ENCODE results near the gene ANKRD52. TPM values are rescaled to one million over a fixed set of nuclear protein-coding genes. Genes with fewer than 3 reads are reported as not detected.

The ANKRD52 gene
- total and polyA plus RNA-seq, 2 of the 8 experiments (the other 6 are each of a cell fraction or from before 2014, with no cell fraction given): 14.0 to 36.3 TPM

- FAIRE-seq: peak; percentile 57
- TF ChIP-seq, protein P1, sequence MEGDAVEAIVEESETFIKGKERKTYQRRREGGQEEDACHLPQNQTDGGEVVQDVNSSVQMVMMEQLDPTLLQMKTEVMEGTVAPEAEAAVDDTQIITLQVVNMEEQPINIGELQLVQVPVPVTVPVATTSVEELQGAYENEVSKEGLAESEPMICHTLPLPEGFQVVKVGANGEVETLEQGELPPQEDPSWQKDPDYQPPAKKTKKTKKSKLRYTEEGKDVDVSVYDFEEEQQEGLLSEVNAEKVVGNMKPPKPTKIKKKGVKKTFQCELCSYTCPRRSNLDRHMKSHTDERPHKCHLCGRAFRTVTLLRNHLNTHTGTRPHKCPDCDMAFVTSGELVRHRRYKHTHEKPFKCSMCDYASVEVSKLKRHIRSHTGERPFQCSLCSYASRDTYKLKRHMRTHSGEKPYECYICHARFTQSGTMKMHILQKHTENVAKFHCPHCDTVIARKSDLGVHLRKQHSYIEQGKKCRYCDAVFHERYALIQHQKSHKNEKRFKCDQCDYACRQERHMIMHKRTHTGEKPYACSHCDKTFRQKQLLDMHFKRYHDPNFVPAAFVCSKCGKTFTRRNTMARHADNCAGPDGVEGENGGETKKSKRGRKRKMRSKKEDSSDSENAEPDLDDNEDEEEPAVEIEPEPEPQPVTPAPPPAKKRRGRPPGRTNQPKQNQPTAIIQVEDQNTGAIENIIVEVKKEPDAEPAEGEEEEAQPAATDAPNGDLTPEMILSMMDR (IDR thresholded peaks at IDR 0.05; ENCODE audit: control extremely low read depth in 1 of 3, insufficient read depth in 1 of 3, low read depth in 1 of 3, low read length in 3 of 3): peak in 2 of 3 experiments; percentile 9 to 24; a peak in 2 of 4 replicates
- TF ChIP-seq KDM4A (IDR thresholded peaks at IDR 0.05; ENCODE audit: low read depth, low read length, severe bottlenecking) (peak; percentile 40), YY1 (IDR thresholded peaks at IDR 0.05; ENCODE audit: low read depth, low read length) (no peak), EZH2 (IDR thresholded peaks at IDR 0.05; ENCODE audit: low read depth, low read length, severe bottlenecking) (no peak), SIN3A (conservative IDR thresholded peaks at IDR 0.05 in 1 of 2, IDR thresholded peaks at IDR 0.05 in 1 of 2; ENCODE audit: low read depth in 1 of 2, low read length in 2 of 2) (peak in 1 of 2 experiments; percentile 54; a peak in 1 of 4 replicates), POLR2A (IDR thresholded peaks at IDR 0.05; ENCODE audit: control extremely low read depth in 1 of 2, low read depth in 2 of 2, low read length in 2 of 2) (peak; percentile 65 to 88), BRCA1 (IDR thresholded peaks at IDR 0.05; ENCODE audit: low read depth, low read length) (no peak), CREB1 (IDR thresholded peaks at IDR 0.05) (peak; percentile 89)
These were observed 36.2 kb downstream of the ANKRD52 start, which contains the start of gene RNF41 for GRCh38 chr12:56221757-56222530. Gene RNF41, minus strand, starts transcription at chr12:56221922. Its CDS starts 7,875 bp downstream, at chr12:56214047.

More at GRCh38 chr12:56221757-56222530, 36.2 kb downstream of the ANKRD52 start, which contains the start of gene RNF41:
- POLR2A ChIA-PET (ENCODE audit: partially characterized antibody): interaction anchor here (0.6 to 9.8 kb wide), 50 partner anchors 9 to 1298 kb away, joined by 3 to 203 read pairs (median 4); partner anchors contain the start of genes ANKRD52, CNPY2, COQ10A and DDIT3
- Histone ChIP-seq H3K27ac (ENCODE audit: low read depth, low read length) (peak within 1 kb of the TSS; percentile 86), H3K23me2 (ENCODE audit: low read depth, low read length) (peaks cover 22% of the 10 kb centered on the region), H4K8ac (ENCODE audit: extremely low read depth, insufficient read depth, low read length) (peak within 1 kb of the TSS; percentile 76), H3K27me3 (replicated peaks in 1 of 4; ENCODE audit: control insufficient read depth in 3 of 4, extremely low read depth in 1 of 4, insufficient read depth in 3 of 4, low read length in 3 of 4) (no peaks in the 10 kb centered on the region), H3K4ac (replicated peaks; ENCODE audit: insufficient read length, low read depth, low read length) (peak within 1 kb of the TSS; percentile 28), H2BK12ac (ENCODE audit: low read depth, low read length) (peak within 1 kb of the TSS; percentile 77; the same call in 1 of the 2 replicates), H3K4me2 (ENCODE audit: insufficient read depth in 1 of 2, low read depth in 2 of 2, low read length in 2 of 2) (peak within 1 kb of the TSS; percentile 85 to 100), H3K56ac (replicated peaks; ENCODE audit: insufficient read length, low read depth, low read length) (peak within 1 kb of the TSS; percentile 50), H3K79me2 (ENCODE audit: control insufficient read depth in 1 of 2, insufficient read depth in 2 of 2, low read length in 2 of 2) (peaks cover 0 to 25% of the 10 kb centered on the region in 2 experiments; a peak in 2 of 4 replicates), H3K4me3 (ENCODE audit: extremely low read depth in 1 of 4, insufficient read depth in 2 of 4, low read depth in 3 of 4, low read length in 4 of 4) (peak within 1 kb of the TSS; percentile 67 to 94 (median 86)), H3K36me3 (ENCODE audit: control insufficient read depth in 2 of 4, insufficient read depth in 4 of 4, low read length in 3 of 4) (peaks cover 0 to 4% (median 2%) of the 10 kb centered on the region in 4 experiments; a peak in 2 of 8 replicates), H4K20me1 (replicated peaks in 1 of 2; ENCODE audit: control insufficient read depth in 1 of 2, insufficient read depth in 2 of 2, low read length in 2 of 2) (peaks cover 0 to 4% of the 10 kb centered on the region in 2 experiments), H2BK20ac (ENCODE audit: low read length) (no peak within 1 kb of the TSS), H3K9ac (replicated peaks in 1 of 4; ENCODE audit: extremely low read depth in 1 of 4, low read depth in 3 of 4, low read length in 3 of 4) (peak within 1 kb of the TSS; percentile 66 to 94 (median 74)), H2BK15ac (ENCODE audit: low read length) (no peak within 1 kb of the TSS), H4K5ac (ENCODE audit: insufficient read length, low read depth, low read length) (peak within 1 kb of the TSS; percentile 65), H2AK5ac (ENCODE audit: low read depth, low read length) (peak within 1 kb of the TSS; percentile 85; the same call in 1 of the 2 replicates), H3K18ac (ENCODE audit: extremely low read depth, low read length) (peak within 1 kb of the TSS; percentile 94), H2BK120ac (replicated peaks; ENCODE audit: low read depth, low read length) (no peak within 1 kb of the TSS), H2AFZ (ENCODE audit: low read length) (0 out of 2 replicates have a peak within 1 kb of the TSS, but pooled peaks have one; percentile 72), H3K79me1 (ENCODE audit: low read depth, low read length) (peaks cover 10% of the 10 kb centered on the region), H4K91ac (replicated peaks; ENCODE audit: insufficient read length, low read length) (peak within 1 kb of the TSS; percentile 58), H3K23ac (ENCODE audit: insufficient read length) (no peak within 1 kb of the TSS), H3K9me3 (ENCODE audit: insufficient read depth in 2 of 2, low read depth in 1 of 2, low read length in 1 of 2) (no peaks in the 10 kb centered on the region), H2BK5ac (ENCODE audit: low read depth, low read length) (peak within 1 kb of the TSS; percentile 89), H3K4me1 (replicated peaks in 1 of 4; ENCODE audit: control insufficient read depth in 3 of 4, insufficient read depth in 4 of 4, low read length in 3 of 4) (peaks cover 3 to 13% (median 6%) of the 10 kb centered on the region in 4 experiments; a peak in 6 of 7 replicates), H3K14ac (ENCODE audit: insufficient read length) (no peak within 1 kb of the TSS)
- WGBS, 2 experiments (ENCODE audit: extremely low coverage in 1 of 2, insufficient coverage in 1 of 2, insufficient read length in 1 of 2, insufficient replicate concordance in 2 of 2, low coverage in 1 of 2, low lambda C conversion rate in 2 of 2, missing lambda C conversion rate in 1 of 2): 9% methylated on average over 41 of the region's 42 CpGs; no CpG with 5 or more reads in 1 of the 2 experiments
- CTCF ChIA-PET (ENCODE audit: partially characterized antibody): interaction anchor here (0.6 to 4.2 kb wide), 35 partner anchors 8 to 414 kb away, joined by 3 to 89 read pairs (median 5); partner anchors contain the start of genes ANKRD52, COQ10A, ERBB3 and MYL6
- DNase-seq (ENCODE audit: low read depth in 1 of 2, low spot score in 2 of 2): peak; percentile 89 to 98

All from H1 (cell line).